ENCODE measurements around the gene DRAP1. TPM values are rescaled to one million over a fixed set of nuclear protein-coding genes. Genes with fewer than 3 reads are reported as not detected.

The DRAP1 gene
- total and polyA plus RNA-seq, 2 experiments from 2014 or later, result 121 to 294 TPM

DNA sequence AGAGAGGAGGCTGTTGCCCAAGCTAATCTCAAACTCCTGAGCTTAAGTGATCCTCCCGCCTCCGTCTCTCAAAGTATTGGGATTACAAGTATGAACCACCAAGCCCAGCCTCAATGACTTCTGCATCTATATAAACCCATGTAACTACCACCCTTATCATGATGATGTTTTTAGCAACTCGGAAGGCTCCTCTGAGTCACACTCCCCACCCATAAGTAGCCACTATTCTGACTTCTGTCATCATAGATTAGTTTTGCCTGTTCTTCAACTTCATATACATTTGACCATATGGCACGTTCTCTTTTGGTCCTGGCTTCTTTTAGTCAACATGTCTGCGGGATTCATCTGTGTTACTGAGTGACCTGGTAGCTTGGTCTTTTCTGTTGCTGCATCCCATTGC is 12.6 kb upstream of the DRAP1 start:
- ATAC-seq, result no peak
- Histone ChIP-seq H3K27ac (ENCODE audit: low read depth) (no peak overlapping the region), H3K27me3 (ENCODE audit: insufficient read depth) (peaks cover 43% of the 10 kb centered on the region), H3K4me1 (ENCODE audit: insufficient read depth) (no peaks in the 10 kb centered on the region; the same call in 1 of the 2 replicates), H2AFZ (no peak overlapping the region), H3K36me3 (ENCODE audit: insufficient read depth) (no peaks in the 10 kb centered on the region), H3K4me3 (no peak overlapping the region), H3K79me2 (replicated peaks; ENCODE audit: insufficient read depth) (no peaks in the 10 kb centered on the region), H3K9me2 (ENCODE audit: insufficient read depth) (no peaks in the 10 kb centered on the region), H3K4me2 (no peak overlapping the region), H4K20me1 (replicated peaks; ENCODE audit: insufficient read depth) (no peaks in the 10 kb centered on the region), H3F3A (replicated peaks; ENCODE audit: low read depth) (no peaks in the 10 kb centered on the region)
- no peak overlapping the region; the same call in 2 of the 3 replicates for H3K4me3 Mint-ChIP-seq
- H3K27me3 Mint-ChIP-seq (ENCODE audit: insufficient read depth, low read depth, poor library complexity), result peaks cover 28% of the 10 kb centered on the region
- peaks cover 5% of the 10 kb centered on the region for H3K4me1 Mint-ChIP-seq
- TF ChIP-seq, protein P1, sequence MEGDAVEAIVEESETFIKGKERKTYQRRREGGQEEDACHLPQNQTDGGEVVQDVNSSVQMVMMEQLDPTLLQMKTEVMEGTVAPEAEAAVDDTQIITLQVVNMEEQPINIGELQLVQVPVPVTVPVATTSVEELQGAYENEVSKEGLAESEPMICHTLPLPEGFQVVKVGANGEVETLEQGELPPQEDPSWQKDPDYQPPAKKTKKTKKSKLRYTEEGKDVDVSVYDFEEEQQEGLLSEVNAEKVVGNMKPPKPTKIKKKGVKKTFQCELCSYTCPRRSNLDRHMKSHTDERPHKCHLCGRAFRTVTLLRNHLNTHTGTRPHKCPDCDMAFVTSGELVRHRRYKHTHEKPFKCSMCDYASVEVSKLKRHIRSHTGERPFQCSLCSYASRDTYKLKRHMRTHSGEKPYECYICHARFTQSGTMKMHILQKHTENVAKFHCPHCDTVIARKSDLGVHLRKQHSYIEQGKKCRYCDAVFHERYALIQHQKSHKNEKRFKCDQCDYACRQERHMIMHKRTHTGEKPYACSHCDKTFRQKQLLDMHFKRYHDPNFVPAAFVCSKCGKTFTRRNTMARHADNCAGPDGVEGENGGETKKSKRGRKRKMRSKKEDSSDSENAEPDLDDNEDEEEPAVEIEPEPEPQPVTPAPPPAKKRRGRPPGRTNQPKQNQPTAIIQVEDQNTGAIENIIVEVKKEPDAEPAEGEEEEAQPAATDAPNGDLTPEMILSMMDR (conservative IDR thresholded peaks at IDR 0.05; ENCODE audit: low read depth in 2 of 2), result no peak
- no peak for TF ChIP-seq NANOG (IDR thresholded peaks at IDR 0.05; ENCODE audit: borderline replicate concordance)
- TF ChIP-seq EZH2phosphoT487 (IDR thresholded peaks at IDR 0.05; ENCODE audit: unreplicated experiment), result no peak
- no peak for TF ChIP-seq POLR2AphosphoS5 (IDR thresholded peaks at IDR 0.05; ENCODE audit: low read depth)
- TF ChIP-seq, protein P2, sequence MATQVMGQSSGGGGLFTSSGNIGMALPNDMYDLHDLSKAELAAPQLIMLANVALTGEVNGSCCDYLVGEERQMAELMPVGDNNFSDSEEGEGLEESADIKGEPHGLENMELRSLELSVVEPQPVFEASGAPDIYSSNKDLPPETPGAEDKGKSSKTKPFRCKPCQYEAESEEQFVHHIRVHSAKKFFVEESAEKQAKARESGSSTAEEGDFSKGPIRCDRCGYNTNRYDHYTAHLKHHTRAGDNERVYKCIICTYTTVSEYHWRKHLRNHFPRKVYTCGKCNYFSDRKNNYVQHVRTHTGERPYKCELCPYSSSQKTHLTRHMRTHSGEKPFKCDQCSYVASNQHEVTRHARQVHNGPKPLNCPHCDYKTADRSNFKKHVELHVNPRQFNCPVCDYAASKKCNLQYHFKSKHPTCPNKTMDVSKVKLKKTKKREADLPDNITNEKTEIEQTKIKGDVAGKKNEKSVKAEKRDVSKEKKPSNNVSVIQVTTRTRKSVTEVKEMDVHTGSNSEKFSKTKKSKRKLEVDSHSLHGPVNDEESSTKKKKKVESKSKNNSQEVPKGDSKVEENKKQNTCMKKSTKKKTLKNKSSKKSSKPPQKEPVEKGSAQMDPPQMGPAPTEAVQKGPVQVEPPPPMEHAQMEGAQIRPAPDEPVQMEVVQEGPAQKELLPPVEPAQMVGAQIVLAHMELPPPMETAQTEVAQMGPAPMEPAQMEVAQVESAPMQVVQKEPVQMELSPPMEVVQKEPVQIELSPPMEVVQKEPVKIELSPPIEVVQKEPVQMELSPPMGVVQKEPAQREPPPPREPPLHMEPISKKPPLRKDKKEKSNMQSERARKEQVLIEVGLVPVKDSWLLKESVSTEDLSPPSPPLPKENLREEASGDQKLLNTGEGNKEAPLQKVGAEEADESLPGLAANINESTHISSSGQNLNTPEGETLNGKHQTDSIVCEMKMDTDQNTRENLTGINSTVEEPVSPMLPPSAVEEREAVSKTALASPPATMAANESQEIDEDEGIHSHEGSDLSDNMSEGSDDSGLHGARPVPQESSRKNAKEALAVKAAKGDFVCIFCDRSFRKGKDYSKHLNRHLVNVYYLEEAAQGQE (IDR thresholded peaks at IDR 0.05; ENCODE audit: unreplicated experiment), result no peak
- no peak for TF ChIP-seq ZNF114 (CRISPR knock-in tag; IDR thresholded peaks at IDR 0.05)
- TF ChIP-seq, protein P3, sequence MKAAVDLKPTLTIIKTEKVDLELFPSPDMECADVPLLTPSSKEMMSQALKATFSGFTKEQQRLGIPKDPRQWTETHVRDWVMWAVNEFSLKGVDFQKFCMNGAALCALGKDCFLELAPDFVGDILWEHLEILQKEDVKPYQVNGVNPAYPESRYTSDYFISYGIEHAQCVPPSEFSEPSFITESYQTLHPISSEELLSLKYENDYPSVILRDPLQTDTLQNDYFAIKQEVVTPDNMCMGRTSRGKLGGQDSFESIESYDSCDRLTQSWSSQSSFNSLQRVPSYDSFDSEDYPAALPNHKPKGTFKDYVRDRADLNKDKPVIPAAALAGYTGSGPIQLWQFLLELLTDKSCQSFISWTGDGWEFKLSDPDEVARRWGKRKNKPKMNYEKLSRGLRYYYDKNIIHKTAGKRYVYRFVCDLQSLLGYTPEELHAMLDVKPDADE (IDR thresholded peaks at IDR 0.05), result no peak
- TF ChIP-seq ZNF331 (CRISPR knock-in tag; IDR thresholded peaks at IDR 0.05; ENCODE audit: low read depth), result no peak
- no peak for TF ChIP-seq JUNB (IDR thresholded peaks at IDR 0.05; ENCODE audit: unreplicated experiment)
- TF ChIP-seq EZH2 (IDR thresholded peaks at IDR 0.05; ENCODE audit: low read depth, unreplicated experiment), result no peak
- no peak for TF ChIP-seq STAT1 (IDR thresholded peaks at IDR 0.05; ENCODE audit: unreplicated experiment)
- TF ChIP-seq, protein P4, sequence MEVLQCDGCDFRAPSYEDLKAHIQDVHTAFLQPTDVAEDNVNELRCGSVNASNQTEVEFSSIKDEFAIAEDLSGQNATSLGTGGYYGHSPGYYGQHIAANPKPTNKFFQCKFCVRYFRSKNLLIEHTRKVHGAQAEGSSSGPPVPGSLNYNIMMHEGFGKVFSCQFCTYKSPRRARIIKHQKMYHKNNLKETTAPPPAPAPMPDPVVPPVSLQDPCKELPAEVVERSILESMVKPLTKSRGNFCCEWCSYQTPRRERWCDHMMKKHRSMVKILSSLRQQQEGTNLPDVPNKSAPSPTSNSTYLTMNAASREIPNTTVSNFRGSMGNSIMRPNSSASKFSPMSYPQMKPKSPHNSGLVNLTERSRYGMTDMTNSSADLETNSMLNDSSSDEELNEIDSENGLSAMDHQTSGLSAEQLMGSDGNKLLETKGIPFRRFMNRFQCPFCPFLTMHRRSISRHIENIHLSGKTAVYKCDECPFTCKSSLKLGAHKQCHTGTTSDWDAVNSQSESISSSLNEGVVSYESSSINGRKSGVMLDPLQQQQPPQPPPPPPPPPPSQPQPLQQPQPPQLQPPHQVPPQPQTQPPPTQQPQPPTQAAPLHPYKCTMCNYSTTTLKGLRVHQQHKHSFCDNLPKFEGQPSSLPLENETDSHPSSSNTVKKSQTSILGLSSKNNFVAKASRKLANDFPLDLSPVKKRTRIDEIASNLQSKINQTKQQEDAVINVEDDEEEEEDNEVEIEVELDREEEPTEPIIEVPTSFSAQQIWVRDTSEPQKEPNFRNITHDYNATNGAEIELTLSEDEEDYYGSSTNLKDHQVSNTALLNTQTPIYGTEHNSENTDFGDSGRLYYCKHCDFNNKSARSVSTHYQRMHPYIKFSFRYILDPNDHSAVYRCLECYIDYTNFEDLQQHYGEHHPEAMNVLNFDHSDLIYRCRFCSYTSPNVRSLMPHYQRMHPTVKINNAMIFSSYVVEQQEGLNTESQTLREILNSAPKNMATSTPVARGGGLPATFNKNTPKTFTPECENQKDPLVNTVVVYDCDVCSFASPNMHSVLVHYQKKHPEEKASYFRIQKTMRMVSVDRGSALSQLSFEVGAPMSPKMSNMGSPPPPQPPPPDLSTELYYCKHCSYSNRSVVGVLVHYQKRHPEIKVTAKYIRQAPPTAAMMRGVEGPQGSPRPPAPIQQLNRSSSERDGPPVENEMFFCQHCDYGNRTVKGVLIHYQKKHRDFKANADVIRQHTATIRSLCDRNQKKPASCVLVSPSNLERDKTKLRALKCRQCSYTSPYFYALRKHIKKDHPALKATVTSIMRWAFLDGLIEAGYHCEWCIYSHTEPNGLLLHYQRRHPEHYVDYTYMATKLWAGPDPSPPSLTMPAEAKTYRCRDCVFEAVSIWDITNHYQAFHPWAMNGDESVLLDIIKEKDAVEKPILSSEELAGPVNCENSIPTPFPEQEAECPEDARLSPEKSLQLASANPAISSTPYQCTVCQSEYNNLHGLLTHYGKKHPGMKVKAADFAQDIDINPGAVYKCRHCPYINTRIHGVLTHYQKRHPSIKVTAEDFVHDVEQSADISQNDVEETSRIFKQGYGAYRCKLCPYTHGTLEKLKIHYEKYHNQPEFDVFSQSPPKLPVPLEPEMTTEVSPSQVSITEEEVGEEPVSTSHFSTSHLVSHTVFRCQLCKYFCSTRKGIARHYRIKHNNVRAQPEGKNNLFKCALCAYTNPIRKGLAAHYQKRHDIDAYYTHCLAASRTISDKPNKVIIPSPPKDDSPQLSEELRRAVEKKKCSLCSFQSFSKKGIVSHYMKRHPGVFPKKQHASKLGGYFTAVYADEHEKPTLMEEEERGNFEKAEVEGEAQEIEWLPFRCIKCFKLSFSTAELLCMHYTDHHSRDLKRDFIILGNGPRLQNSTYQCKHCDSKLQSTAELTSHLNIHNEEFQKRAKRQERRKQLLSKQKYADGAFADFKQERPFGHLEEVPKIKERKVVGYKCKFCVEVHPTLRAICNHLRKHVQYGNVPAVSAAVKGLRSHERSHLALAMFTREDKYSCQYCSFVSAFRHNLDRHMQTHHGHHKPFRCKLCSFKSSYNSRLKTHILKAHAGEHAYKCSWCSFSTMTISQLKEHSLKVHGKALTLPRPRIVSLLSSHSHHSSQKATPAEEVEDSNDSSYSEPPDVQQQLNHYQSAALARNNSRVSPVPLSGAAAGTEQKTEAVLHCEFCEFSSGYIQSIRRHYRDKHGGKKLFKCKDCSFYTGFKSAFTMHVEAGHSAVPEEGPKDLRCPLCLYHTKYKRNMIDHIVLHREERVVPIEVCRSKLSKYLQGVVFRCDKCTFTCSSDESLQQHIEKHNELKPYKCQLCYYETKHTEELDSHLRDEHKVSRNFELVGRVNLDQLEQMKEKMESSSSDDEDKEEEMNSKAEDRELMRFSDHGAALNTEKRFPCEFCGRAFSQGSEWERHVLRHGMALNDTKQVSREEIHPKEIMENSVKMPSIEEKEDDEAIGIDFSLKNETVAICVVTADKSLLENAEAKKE (CRISPR knock-in tag; IDR thresholded peaks at IDR 0.05), result no peak
- no peak overlapping the region for H3K27ac Mint-ChIP-seq
- H3K36me3 Mint-ChIP-seq (ENCODE audit: low read depth), result no peaks in the 10 kb centered on the region
- DNase-seq (ENCODE audit: low spot score), result no peak
- H3K9me3 Mint-ChIP-seq, result no peaks in the 10 kb centered on the region
